Epithelial cell of esophagus (primary cell): ENCODE results near the gene GALNT13.

Experiments used
- DNase-seq: peaks from one replicate; pipeline ENCODE4 v3.0.0; 2010; ENCODE audit warnings: low read depth
- H3K4me3 ChIP-seq: 2 replicates; pipeline ENCODE4 v1.5.1; 2011; ENCODE audit warnings: mild to moderate bottlenecking, low read length, control low read depth
- TF ChIP-seq, protein P1 (sequence below): IDR thresholded peaks from 2 replicates; pipeline ENCODE4 v1.5.1; 2011; ENCODE audit warnings: low read depth, mild to moderate bottlenecking, low read length, control low read depth, inconsistent platforms; ENCODE audit not compliant: insufficient read depth; ENCODE audit errors: missing control alignments

GALNT13 gene

DNA sequence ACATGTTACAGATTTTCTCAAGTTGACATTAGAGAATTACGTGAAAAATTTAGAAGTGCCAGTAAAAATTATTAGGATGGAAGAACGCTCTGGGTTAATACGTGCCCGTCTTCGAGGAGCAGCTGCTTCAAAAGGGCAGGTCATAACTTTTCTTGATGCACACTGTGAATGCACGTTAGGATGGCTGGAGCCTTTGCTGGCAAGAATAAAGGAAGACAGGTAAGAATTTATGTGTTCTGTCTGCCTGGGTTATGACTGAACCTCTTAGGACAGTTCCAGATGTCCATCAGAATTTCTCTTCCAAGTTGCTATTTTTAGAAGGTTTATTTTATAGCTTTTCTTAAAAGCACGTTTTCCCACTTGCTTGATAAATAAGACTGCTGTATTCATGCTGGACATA, 371.0 kb downstream of the GALNT13 start:
- no peak for DNase-seq
- H3K4me3 ChIP-seq: no peak overlapping the region
- TF ChIP-seq, protein P1, sequence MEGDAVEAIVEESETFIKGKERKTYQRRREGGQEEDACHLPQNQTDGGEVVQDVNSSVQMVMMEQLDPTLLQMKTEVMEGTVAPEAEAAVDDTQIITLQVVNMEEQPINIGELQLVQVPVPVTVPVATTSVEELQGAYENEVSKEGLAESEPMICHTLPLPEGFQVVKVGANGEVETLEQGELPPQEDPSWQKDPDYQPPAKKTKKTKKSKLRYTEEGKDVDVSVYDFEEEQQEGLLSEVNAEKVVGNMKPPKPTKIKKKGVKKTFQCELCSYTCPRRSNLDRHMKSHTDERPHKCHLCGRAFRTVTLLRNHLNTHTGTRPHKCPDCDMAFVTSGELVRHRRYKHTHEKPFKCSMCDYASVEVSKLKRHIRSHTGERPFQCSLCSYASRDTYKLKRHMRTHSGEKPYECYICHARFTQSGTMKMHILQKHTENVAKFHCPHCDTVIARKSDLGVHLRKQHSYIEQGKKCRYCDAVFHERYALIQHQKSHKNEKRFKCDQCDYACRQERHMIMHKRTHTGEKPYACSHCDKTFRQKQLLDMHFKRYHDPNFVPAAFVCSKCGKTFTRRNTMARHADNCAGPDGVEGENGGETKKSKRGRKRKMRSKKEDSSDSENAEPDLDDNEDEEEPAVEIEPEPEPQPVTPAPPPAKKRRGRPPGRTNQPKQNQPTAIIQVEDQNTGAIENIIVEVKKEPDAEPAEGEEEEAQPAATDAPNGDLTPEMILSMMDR: no peak

GRCh38 chr2:154243685-154244084, 372.0 kb downstream of the GALNT13 start:
- TF ChIP-seq, protein P1: no peak
- no peak overlapping the region for H3K4me3 ChIP-seq
- no peak for DNase-seq

GRCh38 chr2:154244932-154245331, 373.2 kb downstream of the GALNT13 start:
- no peak for DNase-seq
- TF ChIP-seq, protein P1: no peak
- H3K4me3 ChIP-seq: no peak overlapping the region

DNA sequence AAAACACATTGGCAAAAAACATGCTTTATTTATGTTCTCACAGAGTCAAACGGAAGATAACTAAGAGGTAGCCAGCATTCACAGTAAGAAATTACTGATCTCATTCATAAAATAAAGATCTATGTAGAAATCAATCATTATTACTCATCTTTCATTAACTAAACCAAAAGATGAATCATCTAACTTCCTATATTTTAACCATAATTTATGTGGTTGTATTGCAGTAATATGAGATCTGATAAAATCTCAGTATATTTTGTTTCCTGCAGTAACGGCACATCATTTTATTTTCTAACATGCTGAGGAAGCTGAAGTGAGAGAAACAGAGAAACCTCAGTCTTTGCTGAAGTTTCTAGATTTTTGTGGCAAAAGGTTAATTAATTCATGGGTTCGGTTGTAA, 375.8 kb downstream of the GALNT13 start:
- no peak for DNase-seq
- no peak overlapping the region for H3K4me3 ChIP-seq
- TF ChIP-seq, protein P1: no peak

DNA sequence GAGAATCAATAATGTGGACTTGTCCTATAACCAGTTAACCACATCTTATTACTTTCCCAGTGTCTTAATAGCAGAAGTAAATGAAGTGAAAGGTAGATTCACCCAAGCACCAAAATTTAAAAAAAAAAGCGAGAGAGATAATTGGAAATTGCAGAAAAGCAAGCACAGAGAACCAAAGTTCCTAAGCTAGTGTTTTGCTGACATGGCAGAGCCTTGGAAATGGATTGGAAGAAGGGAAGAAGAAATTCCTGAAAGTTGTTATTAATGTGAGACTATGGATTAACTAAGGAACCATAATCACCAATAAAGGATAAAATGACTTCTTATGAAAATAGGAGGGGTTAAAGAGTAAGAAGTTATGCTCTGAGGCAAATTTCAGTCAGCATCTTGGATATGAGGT, 384.4 kb downstream of the GALNT13 start:
- TF ChIP-seq, protein P1: no peak
- DNase-seq: no peak
- no peak overlapping the region for H3K4me3 ChIP-seq

DNA sequence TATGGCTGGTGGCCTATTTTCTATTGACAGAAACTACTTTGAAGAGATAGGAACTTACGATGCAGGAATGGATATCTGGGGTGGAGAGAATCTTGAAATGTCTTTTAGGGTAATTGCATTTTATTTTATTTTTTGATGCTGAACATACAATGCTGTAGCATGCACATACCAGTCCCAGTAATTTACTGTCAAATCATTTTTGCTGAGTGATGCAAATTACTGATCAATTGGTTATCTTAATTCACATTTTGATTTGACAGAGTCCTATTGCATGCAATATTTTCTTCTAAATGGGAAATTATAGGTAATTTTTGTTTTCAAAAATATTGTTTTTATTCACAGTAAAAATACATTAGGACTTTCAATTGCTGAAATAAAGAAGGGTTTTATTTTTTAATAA, 387.3 kb downstream of the GALNT13 start:
- TF ChIP-seq, protein P1: no peak
- no peak for DNase-seq

GRCh38 chr2:154261473-154262027, 389.8 kb downstream of the GALNT13 start:
- no peak overlapping the region for H3K4me3 ChIP-seq
- TF ChIP-seq, protein P1: no peak
- peak; percentile 89 for DNase-seq

More for the DNA sequence above, 387.3 kb downstream of the GALNT13 start:
- H3K4me3 ChIP-seq: no peak overlapping the region
